Fibroblast of lung (primary cell): ENCODE data around the gene ERP44.

Source experiments
- EZH2 ChIP-seq: IDR thresholded peaks from 2 replicates; pipeline ENCODE4 v1.5.1; 2012; ENCODE audit warnings: low read length, control low read depth, mild to moderate bottlenecking; ENCODE audit errors: missing control alignments
- TF ChIP-seq, protein P1 (sequence below), 2 donors: IDR thresholded peaks in 1 of 2; conservative IDR thresholded peaks in 1 of 2; 1 replicate in 1 of 2; 2 replicates in 1 of 2; pipeline ENCODE4 v1.5.1; 2011 to 2012; ENCODE audit warnings: low read length in 2 of 2, control low read depth in 1 of 2, inconsistent platforms in 1 of 2, low read depth in 1 of 2, mild to moderate bottlenecking in 1 of 2

GRCh38 chr9:100111235-100111634 lies 12.4 kb upstream of the ERP44 start:
- TF ChIP-seq, protein P1, sequence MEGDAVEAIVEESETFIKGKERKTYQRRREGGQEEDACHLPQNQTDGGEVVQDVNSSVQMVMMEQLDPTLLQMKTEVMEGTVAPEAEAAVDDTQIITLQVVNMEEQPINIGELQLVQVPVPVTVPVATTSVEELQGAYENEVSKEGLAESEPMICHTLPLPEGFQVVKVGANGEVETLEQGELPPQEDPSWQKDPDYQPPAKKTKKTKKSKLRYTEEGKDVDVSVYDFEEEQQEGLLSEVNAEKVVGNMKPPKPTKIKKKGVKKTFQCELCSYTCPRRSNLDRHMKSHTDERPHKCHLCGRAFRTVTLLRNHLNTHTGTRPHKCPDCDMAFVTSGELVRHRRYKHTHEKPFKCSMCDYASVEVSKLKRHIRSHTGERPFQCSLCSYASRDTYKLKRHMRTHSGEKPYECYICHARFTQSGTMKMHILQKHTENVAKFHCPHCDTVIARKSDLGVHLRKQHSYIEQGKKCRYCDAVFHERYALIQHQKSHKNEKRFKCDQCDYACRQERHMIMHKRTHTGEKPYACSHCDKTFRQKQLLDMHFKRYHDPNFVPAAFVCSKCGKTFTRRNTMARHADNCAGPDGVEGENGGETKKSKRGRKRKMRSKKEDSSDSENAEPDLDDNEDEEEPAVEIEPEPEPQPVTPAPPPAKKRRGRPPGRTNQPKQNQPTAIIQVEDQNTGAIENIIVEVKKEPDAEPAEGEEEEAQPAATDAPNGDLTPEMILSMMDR (conservative IDR thresholded peaks at IDR 0.05 in 1 of 2, IDR thresholded peaks at IDR 0.05 in 1 of 2; ENCODE audit: low read depth in 1 of 2, low read length in 2 of 2): no peak
- no peak for TF ChIP-seq EZH2
